PC-9 (cell line): Measurements from ENCODE around the gene SOAT2. TPM values are rescaled to one million over a fixed set of nuclear protein-coding genes. Genes with fewer than 3 reads are reported as not detected.

ENCODE experiments used
- BruUV-seq: library from RNA; stranded (reverse); fragments of 400-500 nt; replicated peaks from 2 replicates; lab custom pipeline; 2021; lab: Mats Ljungman, UMichigan
- CTCF ChIA-PET: fragments of 300-600 bp; sonication (Branson Sonifier 250); formaldehyde crosslinking; loops from one replicate; lab custom pipeline; 2022; ENCODE audit warnings: antibody characterized with exemption; lab: Charles Lee
- POLR2A ChIA-PET: fragments of 300-600 bp; sonication (Branson Sonifier 250); formaldehyde crosslinking; loops from one replicate; lab custom pipeline; 2022; ENCODE audit warnings: antibody characterized with exemption; ENCODE audit not compliant: unreplicated experiment; lab: Charles Lee
- DNase-seq, 2 experiments: peaks; one replicate each; pipeline versions ENCODE4 v3.0.0 to v3.0.0-alpha.2; 2015 to 2022; ENCODE audit warnings: mixed read lengths in 1 of 2
- H2AFZ ChIP-seq: fragments of 200-600 bp; sonication (generic); 2 replicates; pipeline ENCODE4 v1.8.1; 2017; ENCODE audit warnings: antibody characterized with exemption
- H3F3A ChIP-seq: fragments of 200-600 bp; sonication (generic); 2 replicates; pipeline ENCODE4 v1.8.1; 2017; ENCODE audit warnings: antibody characterized with exemption, mild to moderate bottlenecking, low read depth; ENCODE audit not compliant: insufficient read depth
- H3K27ac ChIP-seq: fragments of 200-600 bp; sonication (generic); 2 replicates; pipeline ENCODE4 v1.6.1; 2016; ENCODE audit warnings: mixed run types
- H3K27me3 ChIP-seq: fragments of 200-600 bp; sonication (generic); 2 replicates; pipeline ENCODE4 v1.6.1; 2016; ENCODE audit warnings: low read depth, mixed run types; ENCODE audit not compliant: insufficient read depth
- H3K36me3 ChIP-seq: fragments of 200-600 bp; sonication (generic); 2 replicates; pipeline ENCODE4 v1.6.1; 2016; ENCODE audit warnings: low read depth, mixed run types
- H3K4me1 ChIP-seq: fragments of 200-600 bp; sonication (generic); replicated peaks from 2 replicates; pipeline ENCODE4 v1.6.1; 2016; ENCODE audit warnings: mixed run types; ENCODE audit not compliant: insufficient read depth
- H3K4me2 ChIP-seq: fragments of 200-600 bp; sonication (generic); 2 replicates; pipeline ENCODE4 v1.6.1; 2017; ENCODE audit warnings: mixed run types
- H3K4me3 ChIP-seq: fragments of 200-600 bp; sonication (generic); 2 replicates; pipeline ENCODE4 v1.6.1; 2016; ENCODE audit warnings: mixed run types
- H3K79me2 ChIP-seq: fragments of 200-600 bp; sonication (generic); 2 replicates; pipeline ENCODE4 v1.6.1; 2017; ENCODE audit warnings: low read depth, mixed run types
- H3K9me2 ChIP-seq: fragments of 200-600 bp; sonication (generic); 2 replicates; pipeline ENCODE4 v1.8.1; 2017; ENCODE audit warnings: mild to moderate bottlenecking; ENCODE audit not compliant: insufficient read depth
- H3K9me3 ChIP-seq: fragments of 200-600 bp; sonication (generic); 2 replicates; pipeline ENCODE4 v1.8.1; 2016; ENCODE audit warnings: low read depth; ENCODE audit not compliant: insufficient read depth
- H4K20me1 ChIP-seq: fragments of 200-600 bp; sonication (generic); 2 replicates; pipeline ENCODE4 v1.8.1; 2017; ENCODE audit not compliant: insufficient read depth
- EZH2 ChIP-seq: fragments of 200-600 bp; sonication (generic); IDR thresholded peaks from 2 replicates; pipeline ENCODE4 v1.8.0; 2017; ENCODE audit warnings: antibody characterized with exemption, low read depth
- intact Hi-C: fragments of 100-400 bp; cut with micrococcal nuclease; formaldehyde crosslinking; loops from one replicate; pipeline ENCODE4 v1.10.0; 2022; ENCODE audit not compliant: unreplicated experiment
- total RNA-seq: library from RNA; stranded (reverse); gene quantifications from 2 replicates; pipeline ENCODE4 v1.2.3, GENCODE V29; 2021
- TF ChIP-seq, protein P1 (sequence below): fragments of 200-600 bp; sonication (generic); conservative IDR thresholded peaks from 2 replicates; pipeline ENCODE4 v1.6.1; 2017; ENCODE audit warnings: mixed run types, antibody characterized with exemption, mild to moderate bottlenecking, moderate library complexity

The SOAT2 gene
- total RNA-seq, 1 experiment from 2014 or later: 0.79 TPM

- no TSS peak for BruUV-seq
- TF ChIP-seq, protein P1, sequence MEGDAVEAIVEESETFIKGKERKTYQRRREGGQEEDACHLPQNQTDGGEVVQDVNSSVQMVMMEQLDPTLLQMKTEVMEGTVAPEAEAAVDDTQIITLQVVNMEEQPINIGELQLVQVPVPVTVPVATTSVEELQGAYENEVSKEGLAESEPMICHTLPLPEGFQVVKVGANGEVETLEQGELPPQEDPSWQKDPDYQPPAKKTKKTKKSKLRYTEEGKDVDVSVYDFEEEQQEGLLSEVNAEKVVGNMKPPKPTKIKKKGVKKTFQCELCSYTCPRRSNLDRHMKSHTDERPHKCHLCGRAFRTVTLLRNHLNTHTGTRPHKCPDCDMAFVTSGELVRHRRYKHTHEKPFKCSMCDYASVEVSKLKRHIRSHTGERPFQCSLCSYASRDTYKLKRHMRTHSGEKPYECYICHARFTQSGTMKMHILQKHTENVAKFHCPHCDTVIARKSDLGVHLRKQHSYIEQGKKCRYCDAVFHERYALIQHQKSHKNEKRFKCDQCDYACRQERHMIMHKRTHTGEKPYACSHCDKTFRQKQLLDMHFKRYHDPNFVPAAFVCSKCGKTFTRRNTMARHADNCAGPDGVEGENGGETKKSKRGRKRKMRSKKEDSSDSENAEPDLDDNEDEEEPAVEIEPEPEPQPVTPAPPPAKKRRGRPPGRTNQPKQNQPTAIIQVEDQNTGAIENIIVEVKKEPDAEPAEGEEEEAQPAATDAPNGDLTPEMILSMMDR: no peak
- no peak for TF ChIP-seq EZH2
- no peaks in the 10 kb centered on the region for H3K79me2 ChIP-seq
- H3K27me3 ChIP-seq: no peaks in the 10 kb centered on the region
- H2AFZ ChIP-seq: no peak overlapping the region
- no peak overlapping the region for H3K27ac ChIP-seq
- no peaks in the 10 kb centered on the region for H3F3A ChIP-seq
- H3K9me3 ChIP-seq: no peaks in the 10 kb centered on the region
- no peaks in the 10 kb centered on the region; the same call in 1 of the 2 replicates for H3K9me2 ChIP-seq
- peak in 1 of 2 experiments; percentile 48 for DNase-seq
- no peaks in the 10 kb centered on the region for H4K20me1 ChIP-seq
- intact Hi-C loops: no loop called here
- POLR2A ChIA-PET: no interaction called here
- H3K4me2 ChIP-seq: no peak overlapping the region
- H3K4me1 ChIP-seq: 0 out of 2 replicates have a peak, but pooled peaks cover 7% of the 10 kb centered on the region
- CTCF ChIA-PET: no interaction called here
- H3K36me3 ChIP-seq: no peaks in the 10 kb centered on the region
- no peak overlapping the region for H3K4me3 ChIP-seq
Measured at GRCh38 chr12:53166837-53167236, 63.6 kb downstream of the SOAT2 start.

DNA sequence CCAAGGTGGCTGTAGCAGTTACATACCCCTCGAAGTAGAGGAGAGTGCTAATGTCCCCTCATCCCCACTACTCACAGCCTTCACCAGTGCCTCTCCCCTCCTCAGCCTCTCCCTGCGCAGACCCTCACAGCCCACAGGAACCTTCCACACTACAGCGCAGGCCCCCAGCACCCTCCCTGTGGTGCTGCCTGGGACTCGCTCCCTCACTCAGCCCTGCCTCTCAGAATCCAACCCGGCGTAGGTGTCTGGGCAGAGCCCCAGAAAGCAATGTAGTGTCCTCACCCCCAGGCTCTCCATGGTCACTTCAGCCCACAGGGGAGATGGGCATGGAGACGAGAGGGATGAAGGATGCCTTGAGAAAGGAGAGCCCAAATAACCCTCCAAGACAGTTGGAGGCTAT lies 66.4 kb downstream of the SOAT2 start:
- Histone ChIP-seq H3K27ac (no peak overlapping the region), H3K9me2 (no peaks in the 10 kb centered on the region; the same call in 1 of the 2 replicates), H3K4me3 (no peak overlapping the region), H3K9me3 (no peaks in the 10 kb centered on the region), H3K27me3 (no peaks in the 10 kb centered on the region), H3K36me3 (no peaks in the 10 kb centered on the region), H4K20me1 (no peaks in the 10 kb centered on the region), H3F3A (0 out of 2 replicates have a peak, but pooled peaks cover under 1% of the 10 kb centered on the region), H2AFZ (no peak overlapping the region), H3K4me2 (no peak overlapping the region), H3K79me2 (no peaks in the 10 kb centered on the region), H3K4me1 (peaks cover 9% of the 10 kb centered on the region)
- no peak for DNase-seq
- TF ChIP-seq, protein P1: no peak
- no peak for TF ChIP-seq EZH2
- POLR2A ChIA-PET: no interaction called here
- CTCF ChIA-PET: no interaction called here
- intact Hi-C loops: loop anchor here (10.0 kb wide), 1 partner anchor 105 kb away; no protein-coding TSS in a partner anchor
- no TSS peak for BruUV-seq

DNA sequence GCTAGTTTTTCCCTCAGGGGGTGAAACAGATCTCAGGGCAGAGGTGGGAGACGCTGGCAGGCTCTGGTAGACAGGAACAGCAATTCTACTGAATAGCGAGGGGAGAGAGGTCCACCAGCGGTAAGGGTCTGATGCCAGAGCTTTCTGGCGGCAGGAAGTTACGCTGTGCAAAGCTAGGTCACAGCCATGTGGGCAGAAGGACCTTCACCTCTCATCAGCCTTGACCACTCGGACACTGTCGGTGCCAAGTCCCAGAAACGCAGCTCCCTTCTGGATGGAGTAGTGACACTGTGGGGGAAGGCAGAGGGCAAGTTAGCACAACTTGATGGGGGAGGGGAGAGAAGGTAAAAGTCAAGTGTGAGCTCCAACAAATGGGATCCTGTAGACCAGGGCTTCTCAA lies 66.9 kb downstream of the SOAT2 start:
- intact Hi-C loops: loop anchor here (10.0 kb wide), 1 partner anchor 105 kb away; no protein-coding TSS in a partner anchor
- no peak for DNase-seq
- Histone ChIP-seq H3K4me1 (peaks cover 15% of the 10 kb centered on the region), H3K4me2 (no peak overlapping the region), H3K36me3 (no peaks in the 10 kb centered on the region), H3K27me3 (no peaks in the 10 kb centered on the region), H2AFZ (no peak overlapping the region), H3K9me2 (no peaks in the 10 kb centered on the region), H3K4me3 (no peak overlapping the region), H3K79me2 (no peaks in the 10 kb centered on the region), H3K27ac (no peak overlapping the region), H3K9me3 (no peaks in the 10 kb centered on the region), H3F3A (peaks cover 7% of the 10 kb centered on the region; the same call in 1 of the 2 replicates), H4K20me1 (no peaks in the 10 kb centered on the region)
- ChIA-PET POLR2A (no interaction called here), CTCF (no interaction called here)
- no TSS peak for BruUV-seq
- no peak for TF ChIP-seq EZH2
- TF ChIP-seq, protein P1: no peak
